A549 treated with AZD2906 at 1 μM for 4 hours (cell line): Measurements from ENCODE around the gene SLC66A1. TPM values are rescaled to one million over a fixed set of nuclear protein-coding genes. Genes with fewer than 3 reads are reported as not detected.

Source experiments
- total RNA-seq: library from RNA; stranded (reverse); fragments of 200-300 nt; extraction: Qiagen RNA extraction; gene quantifications from 5 replicates; pipeline ENCODE4 v1.2.3, GENCODE V29; 2022

The SLC66A1 gene, protein sequence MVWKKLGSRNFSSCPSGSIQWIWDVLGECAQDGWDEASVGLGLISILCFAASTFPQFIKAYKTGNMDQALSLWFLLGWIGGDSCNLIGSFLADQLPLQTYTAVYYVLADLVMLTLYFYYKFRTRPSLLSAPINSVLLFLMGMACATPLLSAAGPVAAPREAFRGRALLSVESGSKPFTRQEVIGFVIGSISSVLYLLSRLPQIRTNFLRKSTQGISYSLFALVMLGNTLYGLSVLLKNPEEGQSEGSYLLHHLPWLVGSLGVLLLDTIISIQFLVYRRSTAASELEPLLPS
- 16.7 to 26.4 TPM (median 21.8 TPM) in 5 replicates for total RNA-seq

GRCh38 chr1:19311931-19312781 lies at the start of gene SLC66A1, which contains the start of gene AKR7A2:
SLC66A1 (plus strand) TSS chr1:19312326; CDS start chr1:19317678, 5,352 bp downstream.
AKR7A2 (minus strand) TSS chr1:19312144; CDS start chr1:19312124, 20 bp downstream.

GRCh38 chr1:19288324-19289241 lies 23.5 kb upstream of the SLC66A1 start, which contains the start of gene AKR7A3:
AKR7A3 (minus strand) TSS chr1:19288770; CDS start chr1:19288709, 61 bp downstream.

Other genes starting within 250 kb of the SLC66A1 start
- 87.3 to 108 TPM (median 96.2 TPM) in 5 replicates for gene UBR4, start 102.1 kb upstream of the SLC66A1 start, total RNA-seq
- 28.0 to 35.1 TPM (median 34.6 TPM) in 5 replicates for gene EMC1, start 60.8 kb upstream of the SLC66A1 start, total RNA-seq
- gene MRTO4, start 60.5 kb upstream of the SLC66A1 start, total RNA-seq: 61.7 to 67.2 TPM (median 63.5 TPM) in 5 replicates
- gene AKR7A3, start 23.6 kb upstream of the SLC66A1 start, total RNA-seq: 0.10 to 0.20 TPM (median 0.14 TPM) in 4 of 5 replicates, not detected in the other
- gene AKR7A2, start 182 bp upstream of the SLC66A1 start, total RNA-seq: 36.3 to 53.8 TPM (median 53.2 TPM) in 5 replicates
- 232 to 279 TPM (median 235 TPM) in 5 replicates for gene CAPZB, start 173.2 kb downstream of the SLC66A1 start, total RNA-seq